ENCODE measurements around the gene PHETA1.

Gene PHETA1

DNA sequence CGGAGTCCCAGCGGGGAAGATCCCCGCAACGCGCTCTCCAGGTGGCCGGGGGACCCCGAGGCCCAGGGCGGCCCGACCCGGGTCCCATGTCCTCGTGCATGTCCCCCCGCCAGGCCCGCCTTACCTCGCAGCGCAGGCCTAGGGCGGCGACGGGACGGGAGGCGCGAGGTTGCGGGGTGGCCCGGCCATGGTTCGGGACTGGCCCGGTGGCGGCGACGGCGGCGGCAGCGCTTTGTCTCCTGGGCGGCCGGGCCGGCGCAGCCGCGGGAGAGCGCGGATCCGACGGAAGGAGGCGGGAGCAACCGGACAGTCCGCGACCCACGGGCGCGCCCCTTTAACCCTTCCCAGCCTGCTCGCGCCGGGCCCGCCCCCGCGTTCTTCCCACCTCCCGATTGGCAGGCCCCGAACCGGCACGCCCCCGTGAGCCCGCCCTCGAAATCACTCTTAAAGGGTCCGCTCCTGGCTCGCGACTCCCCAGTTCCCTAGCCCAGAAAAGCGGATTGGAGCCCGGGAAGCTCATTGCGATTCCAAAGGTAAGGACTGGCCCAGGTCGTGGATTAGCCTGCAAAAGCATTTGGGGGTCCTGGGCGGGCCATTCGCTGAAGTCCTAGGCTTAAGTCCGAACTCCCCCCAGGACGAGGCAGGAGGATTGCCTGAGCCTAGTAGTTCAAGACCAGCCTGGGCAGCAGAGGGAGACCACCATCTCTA is at the start of gene PHETA1:
PHETA1 (minus strand) TSS at position 308 of the 708 bp plus-strand sequence. CDS start 5,668 bp downstream, outside the sequence.
- DNase-seq (ENCODE audit: low spot score) (peak; percentile 61), FAIRE-seq (no peak)

GRCh38 chr12:111418594-111418880 is 49.6 kb upstream of the PHETA1 start:
- no peak for FAIRE-seq

DNA sequence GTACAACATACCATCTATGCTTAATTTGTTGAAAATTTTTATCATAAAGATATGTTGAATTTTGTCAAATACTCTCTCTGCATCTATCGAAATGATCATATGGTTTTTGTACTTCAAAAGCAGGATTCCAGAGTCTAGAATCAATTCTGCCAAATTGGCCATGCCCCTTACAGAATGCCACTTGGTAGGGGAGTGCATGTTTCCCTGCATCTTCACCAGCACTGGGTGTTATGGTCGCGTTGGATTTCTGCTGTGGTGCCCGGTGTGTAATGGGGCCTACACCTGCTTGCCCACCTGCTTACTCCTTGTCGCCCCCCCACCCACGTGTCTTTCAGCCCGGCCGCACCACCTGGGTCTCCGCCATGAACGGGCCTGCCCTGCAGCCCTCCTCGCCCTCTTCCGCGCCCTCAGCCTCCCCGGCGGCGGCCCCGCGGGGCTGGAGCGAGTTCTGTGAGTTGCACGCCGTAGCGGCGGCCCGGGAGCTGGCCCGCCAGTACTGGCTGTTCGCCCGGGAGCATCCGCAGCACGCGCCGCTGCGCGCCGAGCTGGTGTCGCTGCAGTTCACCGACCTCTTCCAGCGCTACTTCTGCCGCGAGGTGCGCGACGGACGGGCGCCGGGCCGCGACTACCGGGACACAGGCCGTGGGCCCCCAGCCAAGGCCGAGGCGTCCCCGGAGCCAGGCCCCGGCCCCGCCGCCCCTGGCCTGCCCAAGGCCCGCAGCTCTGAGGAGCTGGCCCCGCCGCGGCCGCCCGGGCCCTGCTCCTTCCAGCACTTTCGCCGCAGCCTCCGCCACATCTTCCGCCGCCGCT is 49.1 kb upstream of the PHETA1 start:
- FAIRE-seq (no peak), DNase-seq (ENCODE audit: low spot score) (no peak)

More at GRCh38 chr12:111418594-111418880, 49.6 kb upstream of the PHETA1 start:
- DNase-seq (ENCODE audit: low spot score): no peak

DNA sequence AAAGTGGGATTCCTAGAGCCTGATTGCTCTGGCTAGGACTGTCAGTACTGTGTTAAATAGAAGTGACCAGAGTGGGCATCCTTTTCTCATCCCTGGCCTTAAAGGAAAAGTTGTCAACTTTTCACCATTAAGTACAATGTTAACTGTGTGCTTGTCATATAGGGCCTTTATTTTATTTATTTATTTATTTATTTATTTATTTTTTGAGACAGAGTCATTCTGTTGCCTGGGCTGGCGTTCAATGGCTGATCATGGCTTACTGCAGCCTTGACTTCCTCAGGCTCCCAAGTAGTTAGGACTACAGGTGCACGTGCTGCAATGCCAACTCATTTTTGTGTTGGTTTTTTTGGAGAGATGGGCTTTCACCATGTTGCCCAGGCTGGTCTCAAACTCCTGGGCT is 48.4 kb upstream of the PHETA1 start:
- FAIRE-seq (no peak), DNase-seq (ENCODE audit: low spot score) (no peak)

DNA sequence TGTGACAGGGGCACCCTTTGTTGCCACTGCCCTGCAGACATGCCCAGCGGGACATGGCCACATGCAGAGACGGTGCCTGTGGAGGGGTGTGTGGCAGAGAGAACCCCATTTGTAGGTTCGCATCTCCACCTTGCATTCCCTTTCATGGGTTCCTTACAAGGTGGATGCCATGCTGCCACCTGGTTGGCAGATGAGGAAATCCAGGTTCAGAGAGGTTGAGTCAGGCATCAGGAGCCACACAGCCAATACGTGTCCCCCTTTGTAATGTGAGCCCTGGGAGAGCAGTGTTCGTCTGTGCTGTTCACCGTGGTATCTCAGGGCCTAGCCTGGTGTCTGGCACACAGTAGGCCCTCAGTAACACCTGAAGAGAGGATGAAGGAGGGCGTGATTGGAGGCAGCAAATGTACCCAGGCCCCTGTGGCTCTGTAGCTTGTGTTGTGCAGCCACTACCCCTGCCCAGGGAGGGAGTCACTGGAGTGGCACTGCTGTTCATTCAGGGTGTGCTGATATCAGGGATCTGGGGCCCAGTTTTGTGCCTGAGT is 45.9 kb upstream of the PHETA1 start:
- FAIRE-seq (no peak), DNase-seq (ENCODE audit: low spot score) (no peak)

DNA sequence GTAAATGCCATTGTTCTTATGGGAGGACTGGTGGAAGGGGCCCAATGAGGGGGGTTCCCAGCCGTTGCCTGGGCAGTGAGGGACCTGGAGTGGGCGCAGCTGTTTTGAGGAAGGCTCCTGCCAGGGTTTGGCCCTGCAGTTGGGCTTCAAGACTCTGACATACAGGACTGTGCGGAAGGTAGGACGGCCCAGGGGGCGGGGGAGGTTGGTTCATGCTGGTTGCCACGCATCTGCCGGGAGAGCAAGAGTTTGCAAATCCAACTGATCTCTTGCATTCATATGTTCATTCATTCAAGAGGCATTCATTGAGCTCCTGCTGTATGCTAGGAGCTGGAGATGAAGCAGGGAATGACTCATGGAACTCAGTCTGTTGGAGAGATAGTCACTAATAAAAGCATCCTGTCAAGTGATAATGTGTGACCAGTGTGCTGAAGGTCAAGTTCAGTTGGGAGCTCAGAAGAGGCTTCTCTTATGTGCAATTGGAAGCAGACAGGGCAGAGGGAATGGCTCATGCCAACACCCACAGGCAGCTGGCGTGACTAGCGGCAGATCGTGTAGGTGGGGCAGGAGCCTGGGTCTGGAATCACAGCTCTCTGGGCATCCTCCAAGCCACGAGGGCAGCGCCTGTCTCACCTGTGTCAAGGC is 44.7 kb upstream of the PHETA1 start:
- FAIRE-seq (peak; percentile 93), DNase-seq (ENCODE audit: low spot score) (peak; percentile 94)

DNA sequence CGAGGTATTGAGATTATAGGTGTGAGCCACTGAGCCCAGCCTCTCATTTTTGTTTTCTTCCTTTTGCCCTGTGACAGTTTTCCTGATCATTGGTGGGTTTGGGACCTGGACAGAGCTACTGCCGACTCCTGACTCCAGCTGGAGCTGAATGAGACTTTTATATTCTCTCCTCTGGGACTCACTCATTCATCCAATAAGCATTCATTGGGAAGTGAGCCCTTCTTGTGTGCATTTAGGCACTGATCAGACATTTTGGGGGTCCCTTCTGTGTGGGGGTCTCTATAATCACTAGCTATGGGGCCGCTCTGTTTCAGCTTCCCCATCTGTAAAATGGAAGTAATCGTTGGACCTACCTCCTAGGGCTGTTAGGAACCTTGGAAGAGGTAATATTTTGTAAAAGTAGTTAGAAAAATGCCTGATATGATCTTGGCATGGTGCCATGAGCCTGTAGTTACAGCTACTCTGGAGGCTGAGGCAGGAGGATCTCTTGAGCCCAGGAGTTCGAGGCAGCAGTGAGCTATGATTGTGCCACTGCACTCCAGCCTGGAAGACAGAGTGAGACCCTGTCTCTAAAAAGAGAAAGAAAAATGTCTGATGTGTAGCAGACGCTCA is 44.0 kb upstream of the PHETA1 start:
- DNase-seq (ENCODE audit: low spot score): no peak
- FAIRE-seq: no peak

DNA sequence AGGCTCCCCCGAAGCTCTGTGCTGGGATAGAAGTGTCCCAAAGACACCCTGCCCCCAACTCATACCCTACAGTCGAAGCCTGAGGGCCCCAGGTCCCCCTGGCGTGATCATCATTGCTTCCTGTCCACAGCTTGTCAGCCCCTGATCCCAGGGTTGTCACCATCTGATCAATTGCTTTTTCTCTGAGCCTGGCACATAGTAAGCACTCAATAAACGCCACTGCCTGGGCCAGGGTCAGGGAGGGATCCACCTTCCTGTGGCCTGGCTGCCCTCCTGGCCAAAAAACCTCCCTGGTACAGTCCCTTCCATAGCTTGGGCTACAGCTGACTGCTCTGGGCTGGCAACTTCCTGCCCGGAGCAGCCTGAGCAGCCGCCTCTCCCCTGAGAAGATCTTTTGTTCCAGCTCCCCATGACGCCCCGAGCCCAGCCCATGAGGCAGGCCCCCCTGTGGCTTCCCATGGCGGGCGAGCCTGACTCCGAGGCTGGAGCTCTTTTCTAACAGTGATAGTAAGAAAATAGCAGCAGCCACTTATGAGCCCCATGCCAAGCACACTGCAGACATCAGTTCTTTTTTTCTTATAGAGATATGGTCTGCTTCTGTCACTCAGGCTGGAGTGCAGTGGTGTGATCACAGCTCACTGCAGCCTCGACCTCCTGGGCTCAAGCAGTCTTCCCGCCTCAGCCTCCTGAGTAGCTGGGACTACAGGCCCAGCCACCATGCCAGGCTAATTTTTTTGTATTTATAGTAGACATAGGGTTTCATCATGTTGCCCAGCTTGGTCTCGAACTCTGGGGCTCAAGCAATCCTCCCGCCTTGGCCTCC is 43.3 kb upstream of the PHETA1 start:
- no peak for FAIRE-seq

GRCh38 chr12:111411185-111411764 is 42.4 kb upstream of the PHETA1 start:
- DNase-seq (ENCODE audit: low spot score): peak; percentile 30
- no peak for FAIRE-seq

More for the DNA sequence above, 43.3 kb upstream of the PHETA1 start:
- DNase-seq (ENCODE audit: low spot score): peak; percentile 44

GRCh38 chr12:111410431-111411184 is 41.7 kb upstream of the PHETA1 start:
- FAIRE-seq (no peak), DNase-seq (ENCODE audit: low spot score) (peak; percentile 27)

DNA sequence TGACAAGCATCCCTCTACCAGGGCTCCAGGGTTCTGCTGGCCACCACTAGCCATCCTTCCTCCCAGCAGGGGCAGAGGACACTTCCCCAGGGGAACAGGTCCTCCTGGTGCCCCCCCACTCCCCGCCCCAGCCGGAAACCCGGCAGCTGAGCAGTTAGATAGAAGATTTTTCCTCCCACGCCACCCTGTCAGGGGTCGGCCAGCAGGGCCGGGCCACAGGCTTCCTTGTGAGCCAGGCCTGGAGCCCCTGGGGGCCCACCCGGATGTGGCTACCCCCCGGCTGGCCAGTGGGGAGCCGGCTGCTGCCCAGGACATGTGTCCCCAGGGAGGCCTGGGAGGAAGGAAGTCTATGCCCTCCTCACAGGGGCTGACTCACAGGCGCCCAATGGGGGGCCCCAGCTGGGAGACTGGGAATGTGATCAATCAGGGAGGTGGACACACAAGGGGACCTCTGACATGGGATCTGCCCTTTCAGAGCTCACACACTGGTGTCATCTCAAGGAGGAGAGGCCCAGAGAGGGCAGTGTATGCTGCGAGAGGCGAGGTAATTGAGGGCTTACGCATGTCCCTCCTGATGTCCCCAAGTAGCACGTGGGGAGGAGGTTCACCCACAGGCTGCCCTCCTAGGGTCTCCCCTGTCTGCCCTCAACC is 41.0 kb upstream of the PHETA1 start:
- peak; percentile 89 for DNase-seq (ENCODE audit: low spot score)
- peak; percentile 50 for FAIRE-seq

GRCh38 chr12:111409403-111409779 is 40.5 kb upstream of the PHETA1 start:
- DNase-seq (ENCODE audit: low spot score) (peak; percentile 47), FAIRE-seq (no peak)

- DNase-seq (ENCODE audit: low spot score): no peak
- no peak for FAIRE-seq
Measured at GRCh38 chr12:111408686-111409402, 39.9 kb upstream of the PHETA1 start.

GRCh38 chr12:111408116-111408440 is 39.2 kb upstream of the PHETA1 start:
- FAIRE-seq: no peak
- DNase-seq (ENCODE audit: low spot score): no peak

DNA sequence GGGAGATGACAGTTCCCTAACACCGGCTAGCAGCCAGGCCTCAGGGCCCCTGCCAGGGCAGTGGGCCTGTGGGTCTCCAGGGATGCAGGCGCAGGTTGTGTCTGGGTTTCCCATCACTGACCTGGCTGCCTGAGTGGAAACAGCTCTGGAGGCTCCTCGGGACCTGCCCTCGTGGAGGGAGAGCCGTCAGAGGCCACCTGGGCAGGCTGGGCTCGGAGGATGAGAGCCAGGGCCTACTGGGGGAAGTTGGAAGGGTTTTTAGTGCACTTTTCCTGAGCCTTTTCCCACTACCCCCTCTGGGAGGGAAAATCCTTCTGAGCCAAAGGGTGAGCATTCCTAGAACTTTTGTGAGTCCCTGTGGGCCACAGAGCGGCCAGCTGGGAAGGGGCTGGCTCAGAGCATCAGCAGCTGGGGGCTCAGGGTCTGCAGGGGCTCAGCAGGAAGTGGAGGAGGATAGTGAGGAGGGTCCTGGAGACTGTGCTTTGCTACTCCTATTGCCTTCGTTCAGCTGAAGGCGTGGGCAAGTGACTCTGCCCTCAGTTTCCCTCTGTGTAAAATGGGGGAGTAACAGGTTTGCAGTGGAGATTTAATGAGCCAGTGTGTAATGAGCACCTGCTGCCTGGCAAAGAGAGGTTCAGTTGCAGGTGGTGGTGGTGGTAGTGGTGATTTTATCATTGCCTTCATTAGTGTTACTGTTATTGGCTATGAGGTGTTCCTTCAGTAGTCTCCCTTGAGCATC is 38.7 kb upstream of the PHETA1 start:
- FAIRE-seq: no peak

GRCh38 chr12:111406474-111407376 is 37.8 kb upstream of the PHETA1 start:
- FAIRE-seq (no peak), DNase-seq (ENCODE audit: low spot score) (no peak)

More for the DNA sequence above, 38.7 kb upstream of the PHETA1 start:
- DNase-seq (ENCODE audit: low spot score): no peak

Measured in RCC 7860 (cell line).